Lower leg skin (tissue), 4 donors: ENCODE measurements around the gene LINGO3. TPM values are rescaled to one million over a fixed set of nuclear protein-coding genes. Genes with fewer than 3 reads are reported as not detected.

Experiments
- DNase-seq, 2 donors: peaks; one replicate each; pipeline ENCODE4 v3.0.0-alpha.2; 2019; ENCODE audit warnings: low spot score in 2 of 2
- H3K4me3 ChIP-seq: fragments of 200-600 bp; sonication (generic); 2 replicates; pipeline ENCODE4 v1.5.1; 2017; ENCODE audit warnings: mild to moderate bottlenecking, low read depth; ENCODE audit not compliant: poor library complexity, severe bottlenecking
- POLR2A ChIP-seq, 2 donors: fragments of 450-650 bp; IDR thresholded peaks; one replicate each; pipeline ENCODE4 v1.6.1; 2016 to 2017; ENCODE audit warnings: antibody characterized with exemption in 2 of 2, mild to moderate bottlenecking in 1 of 2, moderate library complexity in 1 of 2
- WGBS, 2 donors: methylation state at CpG; one replicate each; pipeline ENCODE4 v1.1.5; 2018; 5-methylcytosine and 5-hydroxymethylcytosine counted together
- intact Hi-C: fragments of 100-400 bp; cut with DNase I; formaldehyde crosslinking; loops from one replicate; pipeline ENCODE4 v1.15.0; 2023; ENCODE audit warnings: low total_unique reads
- total RNA-seq, 4 donors: library from RNA; depleted of rRNA; stranded (reverse); fragments of >200 nt; gene quantifications; one replicate each; pipeline ENCODE4 v1.1.0, GENCODE V29; 2016
- TF ChIP-seq, protein P1 (sequence below), 3 donors: fragments of 450-650 bp; IDR thresholded peaks; one replicate each; pipeline ENCODE4 v1.5.1; 2016; ENCODE audit warnings: antibody characterized with exemption in 3 of 3, mild to moderate bottlenecking in 3 of 3, moderate library complexity in 2 of 3

The LINGO3 gene
- total RNA-seq, 4 donors from 2014 or later: 0.26 TPM; not detected in 3

DNA sequence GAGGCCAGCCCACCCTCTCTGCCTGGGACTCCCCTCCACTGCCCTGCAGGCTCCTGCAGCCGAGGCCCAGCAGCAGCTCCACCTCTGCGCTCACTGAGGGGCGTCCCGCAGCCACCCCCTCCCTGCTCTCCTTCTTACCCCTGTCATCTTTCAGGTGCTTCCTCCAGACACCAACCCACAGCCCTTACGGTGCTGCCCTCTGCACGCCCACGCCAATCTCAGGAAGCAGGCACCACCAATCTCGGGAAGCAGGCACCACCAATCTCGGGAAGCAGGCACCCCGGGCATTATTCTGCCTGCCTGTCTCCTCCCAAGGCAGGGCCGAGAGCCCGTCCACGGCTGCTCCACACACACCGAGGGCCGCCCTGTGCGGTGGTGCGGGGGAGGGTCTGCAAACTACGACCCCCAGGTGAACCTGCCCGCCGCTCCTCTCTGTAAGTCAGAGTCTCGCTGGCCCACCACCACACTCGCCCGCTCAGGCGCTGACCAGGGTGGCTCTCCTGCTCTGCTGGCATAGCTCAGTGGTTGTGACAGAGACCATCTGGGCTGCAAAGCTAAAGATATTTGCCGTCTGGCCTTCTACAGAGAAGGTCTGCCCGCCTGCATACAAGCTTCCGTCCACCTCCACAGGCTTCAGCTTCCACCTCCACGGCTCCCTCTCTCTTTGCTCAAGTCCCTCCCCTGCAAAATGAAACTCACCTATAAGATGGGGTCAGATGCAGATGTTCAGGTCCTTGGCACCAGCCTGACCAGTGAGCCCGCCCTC is 17.5 kb upstream of the LINGO3 start:
- TF ChIP-seq, protein P1, sequence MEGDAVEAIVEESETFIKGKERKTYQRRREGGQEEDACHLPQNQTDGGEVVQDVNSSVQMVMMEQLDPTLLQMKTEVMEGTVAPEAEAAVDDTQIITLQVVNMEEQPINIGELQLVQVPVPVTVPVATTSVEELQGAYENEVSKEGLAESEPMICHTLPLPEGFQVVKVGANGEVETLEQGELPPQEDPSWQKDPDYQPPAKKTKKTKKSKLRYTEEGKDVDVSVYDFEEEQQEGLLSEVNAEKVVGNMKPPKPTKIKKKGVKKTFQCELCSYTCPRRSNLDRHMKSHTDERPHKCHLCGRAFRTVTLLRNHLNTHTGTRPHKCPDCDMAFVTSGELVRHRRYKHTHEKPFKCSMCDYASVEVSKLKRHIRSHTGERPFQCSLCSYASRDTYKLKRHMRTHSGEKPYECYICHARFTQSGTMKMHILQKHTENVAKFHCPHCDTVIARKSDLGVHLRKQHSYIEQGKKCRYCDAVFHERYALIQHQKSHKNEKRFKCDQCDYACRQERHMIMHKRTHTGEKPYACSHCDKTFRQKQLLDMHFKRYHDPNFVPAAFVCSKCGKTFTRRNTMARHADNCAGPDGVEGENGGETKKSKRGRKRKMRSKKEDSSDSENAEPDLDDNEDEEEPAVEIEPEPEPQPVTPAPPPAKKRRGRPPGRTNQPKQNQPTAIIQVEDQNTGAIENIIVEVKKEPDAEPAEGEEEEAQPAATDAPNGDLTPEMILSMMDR (IDR thresholded peaks at IDR 0.05): no peak
- TF ChIP-seq POLR2A (IDR thresholded peaks at IDR 0.05): no peak
- no peak for DNase-seq
- WGBS, 2 donors: 81 to 85% methylated on average over 28 to 29 of the region's 29 CpGs
- intact Hi-C loops: no loop called here
- no peak overlapping the region for H3K4me3 ChIP-seq

DNA sequence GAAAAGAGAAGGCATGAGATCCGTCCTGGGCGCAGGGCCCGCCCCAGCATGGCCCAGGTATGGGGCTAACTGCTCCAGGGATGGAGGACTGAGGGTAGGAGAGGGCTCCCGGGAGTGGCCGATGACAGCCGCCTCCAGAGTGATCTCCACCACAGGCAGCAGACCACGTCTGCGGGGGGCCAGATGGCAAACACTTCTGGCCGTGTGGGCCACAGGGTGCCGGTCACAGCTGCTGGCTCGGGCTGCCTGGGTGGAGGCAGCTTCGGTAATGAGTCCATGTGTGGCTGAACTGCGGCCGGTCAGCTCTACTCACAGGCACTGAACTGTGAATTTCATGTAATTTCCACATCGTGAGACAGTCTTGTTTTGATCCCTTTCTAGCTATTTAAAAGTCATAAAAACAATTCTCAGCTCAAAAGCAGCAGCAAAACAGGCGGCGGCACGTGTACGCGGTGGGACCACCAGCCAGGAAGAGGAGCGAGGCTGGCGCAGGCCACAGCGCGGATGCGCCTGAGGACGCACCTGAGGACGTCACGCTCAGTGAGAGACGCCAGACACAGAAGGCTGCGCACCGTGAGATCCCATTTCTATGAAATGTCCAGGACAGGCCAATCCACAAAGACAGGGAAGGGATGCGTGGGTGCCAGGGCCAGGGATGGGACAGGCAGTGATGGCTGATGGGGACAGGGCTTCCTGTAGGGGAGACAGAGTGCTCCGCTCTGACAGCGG is 16.4 kb upstream of the LINGO3 start:
- H3K4me3 ChIP-seq: no peak overlapping the region
- TF ChIP-seq, protein P1 (IDR thresholded peaks at IDR 0.05): no peak
- no peak for TF ChIP-seq POLR2A (IDR thresholded peaks at IDR 0.05)
- no peak for DNase-seq
- 86 to 88% methylated on average over 34 of the region's 34 CpGs for WGBS, 2 donors
- intact Hi-C loops: no loop called here

DNA sequence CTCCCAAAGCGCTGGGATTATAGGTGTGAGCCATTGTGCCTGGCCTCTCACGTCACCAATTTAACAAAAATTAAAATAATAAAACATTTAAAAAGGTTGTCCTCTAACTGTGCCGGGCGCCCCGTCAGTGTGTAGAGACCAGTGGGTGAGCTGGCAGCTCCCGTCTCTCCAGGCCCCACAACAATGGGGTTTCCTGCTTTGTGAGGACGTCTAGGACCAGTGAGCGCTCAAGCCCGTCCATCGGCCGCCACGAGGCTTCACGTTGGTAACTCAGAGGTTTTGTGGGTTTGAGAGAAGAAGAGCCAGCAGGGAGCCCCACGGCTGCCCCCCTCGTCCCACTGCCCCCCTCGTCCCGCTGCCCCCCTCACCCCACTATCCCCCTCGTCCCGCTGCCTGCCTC is 15.8 kb upstream of the LINGO3 start:
- H3K4me3 ChIP-seq: no peak overlapping the region
- no peak for TF ChIP-seq POLR2A (IDR thresholded peaks at IDR 0.05)
- TF ChIP-seq, protein P1 (IDR thresholded peaks at IDR 0.05): no peak
- WGBS, 2 donors: 90 to 95% methylated on average over 19 of the region's 19 CpGs
- intact Hi-C loops: no loop called here
- DNase-seq: no peak

DNA sequence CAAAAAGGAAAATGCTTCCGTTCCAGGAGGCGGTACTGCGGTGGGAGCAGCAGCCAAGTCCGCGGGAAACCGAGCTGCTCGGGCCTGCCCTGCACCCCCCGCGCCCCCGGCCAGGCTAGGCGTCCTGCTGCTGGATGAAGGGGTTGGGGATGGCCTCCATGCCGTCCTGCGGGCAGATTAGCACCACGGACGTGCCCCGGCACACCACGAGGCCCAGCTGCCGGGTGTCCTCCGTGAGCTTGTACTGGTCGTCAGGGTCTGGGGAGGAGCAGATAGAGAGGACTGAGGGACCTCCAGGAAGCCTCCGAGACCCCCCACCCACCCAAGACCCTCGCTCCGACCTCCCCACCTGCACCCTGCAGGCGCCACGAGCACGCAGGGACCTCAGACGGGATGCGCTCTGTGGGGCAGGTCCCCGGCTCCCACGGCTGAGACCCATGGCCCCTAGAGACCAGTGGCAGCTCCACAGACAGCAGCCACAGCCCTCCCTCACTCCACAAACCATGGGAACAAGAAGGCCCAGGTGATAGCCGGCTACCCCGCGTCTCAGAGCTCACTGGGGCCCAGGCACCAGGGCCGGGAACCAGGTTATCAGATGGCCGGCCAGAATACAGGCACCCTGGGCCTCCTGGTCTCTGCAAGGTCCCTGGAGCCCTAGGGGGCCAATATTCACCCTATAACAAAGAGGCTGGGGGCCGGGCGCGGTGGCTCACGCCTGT is 13.8 kb upstream of the LINGO3 start:
- DNase-seq: no peak
- intact Hi-C loops: no loop called here
- TF ChIP-seq, protein P1 (IDR thresholded peaks at IDR 0.05): no peak
- TF ChIP-seq POLR2A (IDR thresholded peaks at IDR 0.05): no peak
- WGBS, 2 donors: 86 to 92% methylated on average over 38 of the region's 39 CpGs
- H3K4me3 ChIP-seq: no peak overlapping the region

DNA sequence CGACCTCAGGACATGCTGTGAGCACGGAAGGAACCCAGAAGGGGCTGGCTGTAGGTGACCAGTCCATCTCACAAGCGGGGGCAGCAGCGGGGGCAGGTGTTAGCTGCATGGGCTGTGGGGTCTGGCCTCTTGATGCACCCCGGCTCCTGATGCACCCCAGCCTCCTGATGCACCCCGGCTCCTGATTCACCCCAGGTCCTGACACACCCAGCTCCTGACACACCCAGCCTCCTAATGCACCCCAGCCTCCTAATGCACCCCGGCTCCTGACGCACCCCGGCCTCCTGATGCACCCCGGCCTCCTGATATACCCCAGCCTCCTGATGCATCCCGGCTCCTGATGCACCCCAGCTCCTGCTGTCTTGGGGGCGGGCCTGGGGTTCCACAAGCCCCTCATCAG is 13.0 kb upstream of the LINGO3 start:
- no peak overlapping the region for H3K4me3 ChIP-seq
- DNase-seq: no peak
- TF ChIP-seq, protein P1 (IDR thresholded peaks at IDR 0.05): no peak
- TF ChIP-seq POLR2A (IDR thresholded peaks at IDR 0.05): no peak
- WGBS, 2 donors: 85 to 92% methylated on average over 12 of the region's 12 CpGs
- intact Hi-C loops: no loop called here
